HepG2 (cell line): ENCODE measurements around the gene NT5C3B. TPM values are rescaled to one million over a fixed set of nuclear protein-coding genes. Genes with fewer than 3 reads are reported as not detected.
A peak's percentile ranks its signal among the peaks of the same experiment; 100 is the strongest.

Experiments used
- ATAC-seq: fragments of 200-7000 bp; cut with Tn5 transposase; 3 replicates; pipeline ENCODE4 v1.9.1; 2020; ENCODE audit warnings: mild to moderate bottlenecking, moderate library complexity
- BruUV-seq: library from RNA; stranded (reverse); fragments of 400-500 nt; replicated peaks from 2 replicates; lab custom pipeline; 2021; lab: Mats Ljungman, UMichigan
- CTCF ChIA-PET: fragments of 300-600 bp; formaldehyde crosslinking; extraction: SDS; loops from one replicate; lab custom pipeline; 2021; ENCODE audit warnings: low total read pairs, inconsistent platforms, low intra/inter-chr PET ratio; lab: Yijun Ruan, JAX
- POLR2A ChIA-PET: fragments of 350-600 bp; sonication (Branson Sonifier 250); formaldehyde crosslinking; loops from one replicate; lab custom pipeline; 2020; ENCODE audit warnings: antibody characterized with exemption, inconsistent platforms; lab: Yijun Ruan, JAX
- DNase-seq: peaks from one replicate; pipeline ENCODE4 v3.0.0-alpha.2; 2015; ENCODE audit warnings: low spot score
- FAIRE-seq: peaks from 3 replicates; lab custom pipeline; 2011; peaks lifted over from hg19 to GRCh38; lab: Jason Lieb, UNC
- H2AFZ ChIP-seq: one replicate; pipeline ENCODE4 v1.6.1; 2011; ENCODE audit warnings: low read length, inconsistent platforms
- H3K27ac ChIP-seq: fragments of 300-600 bp; 3 replicates; pipeline ENCODE4 v1.8.0; 2011; ENCODE audit warnings: mixed run types, mild to moderate bottlenecking, mixed read lengths, low read length, inconsistent platforms; ENCODE audit not compliant: insufficient read depth; ENCODE audit errors: extremely low read length
- H3K27me3 ChIP-seq, 2 experiments: fragments of 200-600 bp in 1 of 2; 2 replicates in 1 of 2; 3 replicates in 1 of 2; pipeline versions ENCODE4 v1.6.0 to v1.8.0; 2011; ENCODE audit warnings: low read length in 2 of 2, mild to moderate bottlenecking in 2 of 2, moderate library complexity in 2 of 2, inconsistent platforms in 1 of 2; ENCODE audit not compliant: insufficient read depth in 2 of 2, control insufficient read depth in 1 of 2
- H3K36me3 ChIP-seq, 2 experiments: fragments of 200-600 bp in 1 of 2; replicated peaks in 1 of 2; 2 replicates in 1 of 2; 3 replicates in 1 of 2; pipeline versions ENCODE4 v1.5.1 to v1.8.0; 2011; ENCODE audit warnings: low read length in 2 of 2, inconsistent platforms in 1 of 2; ENCODE audit not compliant: insufficient read depth in 2 of 2, control insufficient read depth in 1 of 2
- H3K4me1 ChIP-seq: 2 replicates; pipeline ENCODE4 v1.5.1; 2012; ENCODE audit warnings: low read length, inconsistent platforms; ENCODE audit not compliant: insufficient read depth
- H3K4me2 ChIP-seq: 2 replicates; pipeline ENCODE4 v1.6.0; 2011; ENCODE audit warnings: low read depth, low read length, inconsistent platforms
- H3K4me3 ChIP-seq, 3 experiments: fragments of 200-600 bp in 1 of 3; sonication (generic), shearing (Covaris generic) in 1 of 3; replicated peaks in 1 of 3; 2 replicates each; pipeline ENCODE4 v1.5.1; 2011 to 2016; ENCODE audit warnings: low read length in 3 of 3, inconsistent platforms in 2 of 3, low read depth in 2 of 3, mild to moderate bottlenecking in 2 of 3, control low read depth in 1 of 3, mixed read lengths in 1 of 3; ENCODE audit not compliant: insufficient read depth in 1 of 3
- H3K79me2 ChIP-seq: one replicate; pipeline ENCODE4 v1.6.1; 2011; ENCODE audit warnings: low read length, inconsistent platforms; ENCODE audit not compliant: insufficient read depth
- H3K9ac ChIP-seq: 2 replicates; pipeline ENCODE4 v1.6.0; 2011; ENCODE audit warnings: mild to moderate bottlenecking, low read depth, low read length, inconsistent platforms; ENCODE audit not compliant: insufficient read depth
- H3K9me3 ChIP-seq: 2 replicates; pipeline ENCODE4 v1.5.1; 2012; ENCODE audit warnings: mild to moderate bottlenecking, low read length
- H4K20me1 ChIP-seq: 2 replicates; pipeline ENCODE4 v1.6.0; 2011; ENCODE audit warnings: inconsistent platforms, mild to moderate bottlenecking, low read length, moderate library complexity; ENCODE audit not compliant: insufficient read depth
- CREB1 ChIP-seq, 2 experiments: fragments of 450-650 bp in 1 of 2; IDR thresholded peaks; 2 replicates each; pipeline ENCODE4 v1.6.1; 2016 to 2017; ENCODE audit warnings: control low read depth in 1 of 2, mild to moderate bottlenecking in 1 of 2, missing compliant biosample characterization in 1 of 2, missing genetic modification characterization in 1 of 2
- GPN1 ChIP-seq: sonication (generic); formaldehyde crosslinking; IDR thresholded peaks from 2 replicates; pipeline ENCODE4 v1.5.1; 2020; ENCODE audit warnings: missing genetic modification reagents, borderline replicate concordance
- NFYB ChIP-seq: sonication (generic); formaldehyde crosslinking; IDR thresholded peaks from 2 replicates; pipeline ENCODE4 v1.4.0; 2020; ENCODE audit warnings: missing genetic modification reagents
- ZBTB38 ChIP-seq: sonication (generic); formaldehyde crosslinking; IDR thresholded peaks from 2 replicates; pipeline ENCODE4 v1.5.1; 2020; ENCODE audit warnings: mild to moderate bottlenecking, missing genetic modification reagents
- ZNF839 ChIP-seq: sonication (generic); formaldehyde crosslinking; IDR thresholded peaks from 2 replicates; pipeline ENCODE4 v1.4.0; 2020; ENCODE audit warnings: missing genetic modification reagents, mild to moderate bottlenecking, borderline replicate concordance
- WGBS: methylation state at CpG from one replicate; pipeline ENCODE4 v1.1.6; 2017; ENCODE audit warnings: low lambda C conversion rate; 5-methylcytosine and 5-hydroxymethylcytosine counted together
- in situ Hi-C: cut with HindIII; loops from 2 replicates; pipeline ENCODE4 v1.10.0; 2017; ENCODE audit warnings: low pct_unique_long_range_greater_than_20kb; ENCODE audit not compliant: extremely low pct_ligation_motif_present
- intact Hi-C: fragments of 100-400 bp; cut with micrococcal nuclease; formaldehyde crosslinking; loops from one replicate; pipeline ENCODE4 v1.10.0; 2022; ENCODE audit not compliant: unreplicated experiment
- polyA plus RNA-seq, 8 experiments: library from polyadenylated mRNA; depleted of rRNA in 3 of 8; stranded (reverse) in 7 of 8; unstranded in 1 of 8; fragments of >200 nt; fragmentation: Illumina TruSeq in 4 of 8; extraction: Trizol in 4 of 8; gene quantifications; 2 replicates each; pipeline versions ENCODE4 v1.2.1 to v1.2.3, GENCODE V29; 2011 to 2016; ENCODE audit warnings: low read depth in 4 of 8, missing spikeins in 1 of 8, mixed read lengths in 1 of 8; ENCODE audit not compliant: insufficient read depth in 1 of 8
- total RNA-seq, 5 experiments: library from RNA; depleted of rRNA; stranded (reverse); fragments of >200 nt; fragmentation: Illumina TruSeq; extraction: Trizol; gene quantifications; 2 replicates each; pipeline ENCODE4 v1.2.3, GENCODE V29; 2016; ENCODE audit warnings: low read depth in 1 of 5
- TF ChIP-seq, protein P1 (sequence below): sonication (generic); formaldehyde crosslinking; IDR thresholded peaks from 2 replicates; pipeline ENCODE4 v1.4.0; 2020; ENCODE audit warnings: missing genetic modification reagents, borderline replicate concordance
- TF ChIP-seq, protein P2 (sequence below): sonication (generic); formaldehyde crosslinking; IDR thresholded peaks from 2 replicates; pipeline ENCODE4 v1.4.0; 2020; ENCODE audit warnings: missing genetic modification reagents

Gene NT5C3B
- total and polyA plus RNA-seq, 2 of the 13 experiments (the other 11 are each of a cell fraction or from before 2014, with no cell fraction given): 104 to 126 TPM

DNA sequence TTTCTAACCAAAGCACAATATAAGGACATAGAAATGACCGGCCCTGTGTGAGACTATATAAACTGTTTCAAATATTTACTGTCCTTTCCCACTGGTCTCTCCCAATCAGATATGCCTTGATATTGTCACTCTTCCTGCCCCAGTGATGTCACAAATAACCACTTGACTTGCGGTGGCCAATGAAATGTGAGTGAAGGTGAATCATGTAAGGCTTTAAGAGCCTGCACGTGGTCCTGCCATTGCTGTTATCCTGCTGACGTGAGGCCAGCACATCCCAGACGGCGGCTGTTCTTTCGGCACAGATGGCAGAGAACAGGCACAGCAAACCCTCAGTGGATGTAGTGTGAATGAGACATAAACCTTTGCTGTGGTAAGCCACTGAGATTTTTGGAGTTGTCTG lies 34.6 kb upstream of the NT5C3B start:
- H2AFZ ChIP-seq: no peak overlapping the region
- DNase-seq (no peak), ATAC-seq (no peak), FAIRE-seq (no peak)
- H3K79me2 ChIP-seq: no peaks in the 10 kb centered on the region
- ChIA-PET POLR2A (interaction anchor here (0.8 to 1.2 kb wide), 3 partner anchors 10 to 182 kb away, joined by 3 read pairs; partner anchors contain the start of gene EIF1), CTCF (no interaction called here)
- no peak overlapping the region for H3K4me2 ChIP-seq
- 90% methylated on average over 7 of the region's 7 CpGs for WGBS
- H3K9me3 ChIP-seq: no peaks in the 10 kb centered on the region
- TF ChIP-seq GPN1 (CRISPR knock-in tag) (no peak), ZBTB38 (peak; percentile 61; the same call in 1 of the 2 replicates), NFYB (CRISPR knock-in tag) (0 out of 2 replicates have a peak, but pooled peaks have one; percentile 27), CREB1 (IDR thresholded peaks at IDR 0.05) (peak; percentile 42; the same call in 1 of the 2 replicates), CREB1 (CRISPR knock-in tag; IDR thresholded peaks at IDR 0.05) (no peak), ZNF839 (CRISPR knock-in tag) (no peak)
- TF ChIP-seq, protein P1, sequence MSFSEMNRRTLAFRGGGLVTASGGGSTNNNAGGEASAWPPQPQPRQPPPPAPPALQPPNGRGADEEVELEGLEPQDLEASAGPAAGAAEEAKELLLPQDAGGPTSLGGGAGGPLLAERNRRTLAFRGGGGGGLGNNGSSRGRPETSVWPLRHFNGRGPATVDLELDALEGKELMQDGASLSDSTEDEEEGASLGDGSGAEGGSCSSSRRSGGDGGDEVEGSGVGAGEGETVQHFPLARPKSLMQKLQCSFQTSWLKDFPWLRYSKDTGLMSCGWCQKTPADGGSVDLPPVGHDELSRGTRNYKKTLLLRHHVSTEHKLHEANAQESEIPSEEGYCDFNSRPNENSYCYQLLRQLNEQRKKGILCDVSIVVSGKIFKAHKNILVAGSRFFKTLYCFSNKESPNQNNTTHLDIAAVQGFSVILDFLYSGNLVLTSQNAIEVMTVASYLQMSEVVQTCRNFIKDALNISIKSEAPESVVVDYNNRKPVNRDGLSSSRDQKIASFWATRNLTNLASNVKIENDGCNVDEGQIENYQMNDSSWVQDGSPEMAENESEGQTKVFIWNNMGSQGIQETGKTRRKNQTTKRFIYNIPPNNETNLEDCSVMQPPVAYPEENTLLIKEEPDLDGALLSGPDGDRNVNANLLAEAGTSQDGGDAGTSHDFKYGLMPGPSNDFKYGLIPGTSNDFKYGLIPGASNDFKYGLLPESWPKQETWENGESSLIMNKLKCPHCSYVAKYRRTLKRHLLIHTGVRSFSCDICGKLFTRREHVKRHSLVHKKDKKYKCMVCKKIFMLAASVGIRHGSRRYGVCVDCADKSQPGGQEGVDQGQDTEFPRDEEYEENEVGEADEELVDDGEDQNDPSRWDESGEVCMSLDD: no peak
- TF ChIP-seq, protein P2, sequence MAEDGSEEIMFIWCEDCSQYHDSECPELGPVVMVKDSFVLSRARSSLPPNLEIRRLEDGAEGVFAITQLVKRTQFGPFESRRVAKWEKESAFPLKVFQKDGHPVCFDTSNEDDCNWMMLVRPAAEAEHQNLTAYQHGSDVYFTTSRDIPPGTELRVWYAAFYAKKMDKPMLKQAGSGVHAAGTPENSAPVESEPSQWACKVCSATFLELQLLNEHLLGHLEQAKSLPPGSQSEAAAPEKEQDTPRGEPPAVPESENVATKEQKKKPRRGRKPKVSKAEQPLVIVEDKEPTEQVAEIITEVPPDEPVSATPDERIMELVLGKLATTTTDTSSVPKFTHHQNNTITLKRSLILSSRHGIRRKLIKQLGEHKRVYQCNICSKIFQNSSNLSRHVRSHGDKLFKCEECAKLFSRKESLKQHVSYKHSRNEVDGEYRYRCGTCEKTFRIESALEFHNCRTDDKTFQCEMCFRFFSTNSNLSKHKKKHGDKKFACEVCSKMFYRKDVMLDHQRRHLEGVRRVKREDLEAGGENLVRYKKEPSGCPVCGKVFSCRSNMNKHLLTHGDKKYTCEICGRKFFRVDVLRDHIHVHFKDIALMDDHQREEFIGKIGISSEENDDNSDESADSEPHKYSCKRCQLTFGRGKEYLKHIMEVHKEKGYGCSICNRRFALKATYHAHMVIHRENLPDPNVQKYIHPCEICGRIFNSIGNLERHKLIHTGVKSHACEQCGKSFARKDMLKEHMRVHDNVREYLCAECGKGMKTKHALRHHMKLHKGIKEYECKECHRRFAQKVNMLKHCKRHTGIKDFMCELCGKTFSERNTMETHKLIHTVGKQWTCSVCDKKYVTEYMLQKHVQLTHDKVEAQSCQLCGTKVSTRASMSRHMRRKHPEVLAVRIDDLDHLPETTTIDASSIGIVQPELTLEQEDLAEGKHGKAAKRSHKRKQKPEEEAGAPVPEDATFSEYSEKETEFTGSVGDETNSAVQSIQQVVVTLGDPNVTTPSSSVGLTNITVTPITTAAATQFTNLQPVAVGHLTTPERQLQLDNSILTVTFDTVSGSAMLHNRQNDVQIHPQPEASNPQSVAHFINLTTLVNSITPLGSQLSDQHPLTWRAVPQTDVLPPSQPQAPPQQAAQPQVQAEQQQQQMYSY (CRISPR knock-in tag): no peak
- no TSS peak for BruUV-seq
- intact Hi-C loops (no loop called here), in situ Hi-C loops (no loop called here)
- no peak overlapping the region for H3K4me3 ChIP-seq
- no peak overlapping the region for H3K9ac ChIP-seq
- no peaks in the 10 kb centered on the region for H3K27me3 ChIP-seq
- H3K27ac ChIP-seq: peak overlapping the region; percentile 24
- H3K36me3 ChIP-seq: peaks cover 27 to 53% of the 10 kb centered on the region in 2 experiments
- H3K4me1 ChIP-seq: peaks cover 66% of the 10 kb centered on the region
- H4K20me1 ChIP-seq: no peaks in the 10 kb centered on the region
